ENCODE measurements around the gene AMY2B.

GRCh38 chr1:103582464-103582863, 11.1 kb downstream of the AMY2B start:
- TF ChIP-seq CTCF (IDR thresholded peaks at IDR 0.05; ENCODE audit: insufficient read depth, low read length, poor library complexity, severe bottlenecking) = no peak
- no peak for TF ChIP-seq EZH2phosphoT487 (conservative IDR thresholded peaks at IDR 0.05; ENCODE audit: low read length)

Data from SU-DHL-6 (cell line).